Nephron progenitor cell (in vitro differentiated cells): ENCODE data around the gene FTSJ3.

Source experiments
- DNase-seq: peaks from one replicate; pipeline ENCODE4 v3.0.0; 2021
- H3K27ac Mint-ChIP-seq: 2 replicates; pipeline ENCODE4 v1.8.0; 2021; ENCODE audit warnings: mild to moderate bottlenecking, moderate library complexity, mixed read lengths
- H3K27me3 Mint-ChIP-seq: 2 replicates; pipeline ENCODE4 v1.8.0; 2021; ENCODE audit warnings: mild to moderate bottlenecking, low read depth, mixed read lengths; ENCODE audit not compliant: poor library complexity
- H3K36me3 Mint-ChIP-seq: 2 replicates; pipeline ENCODE4 v1.8.0; 2021; ENCODE audit warnings: low read depth, mixed read lengths
- H3K4me1 Mint-ChIP-seq: 2 replicates; pipeline ENCODE4 v1.8.0; 2021; ENCODE audit warnings: mixed read lengths
- H3K4me3 Mint-ChIP-seq: 2 replicates; pipeline ENCODE4 v1.8.0; 2021; ENCODE audit warnings: mild to moderate bottlenecking, moderate library complexity, mixed read lengths
- H3K9me3 Mint-ChIP-seq: 2 replicates; pipeline ENCODE4 v1.8.0; 2021; ENCODE audit warnings: mild to moderate bottlenecking, moderate library complexity, mixed read lengths
- TF ChIP-seq, protein P1 (sequence below): fragments of 200-600 bp; sonication (generic); IDR thresholded peaks from 2 replicates; pipeline ENCODE4 v1.5.0; 2021; ENCODE audit warnings: antibody characterized with exemption

Gene FTSJ3

DNA sequence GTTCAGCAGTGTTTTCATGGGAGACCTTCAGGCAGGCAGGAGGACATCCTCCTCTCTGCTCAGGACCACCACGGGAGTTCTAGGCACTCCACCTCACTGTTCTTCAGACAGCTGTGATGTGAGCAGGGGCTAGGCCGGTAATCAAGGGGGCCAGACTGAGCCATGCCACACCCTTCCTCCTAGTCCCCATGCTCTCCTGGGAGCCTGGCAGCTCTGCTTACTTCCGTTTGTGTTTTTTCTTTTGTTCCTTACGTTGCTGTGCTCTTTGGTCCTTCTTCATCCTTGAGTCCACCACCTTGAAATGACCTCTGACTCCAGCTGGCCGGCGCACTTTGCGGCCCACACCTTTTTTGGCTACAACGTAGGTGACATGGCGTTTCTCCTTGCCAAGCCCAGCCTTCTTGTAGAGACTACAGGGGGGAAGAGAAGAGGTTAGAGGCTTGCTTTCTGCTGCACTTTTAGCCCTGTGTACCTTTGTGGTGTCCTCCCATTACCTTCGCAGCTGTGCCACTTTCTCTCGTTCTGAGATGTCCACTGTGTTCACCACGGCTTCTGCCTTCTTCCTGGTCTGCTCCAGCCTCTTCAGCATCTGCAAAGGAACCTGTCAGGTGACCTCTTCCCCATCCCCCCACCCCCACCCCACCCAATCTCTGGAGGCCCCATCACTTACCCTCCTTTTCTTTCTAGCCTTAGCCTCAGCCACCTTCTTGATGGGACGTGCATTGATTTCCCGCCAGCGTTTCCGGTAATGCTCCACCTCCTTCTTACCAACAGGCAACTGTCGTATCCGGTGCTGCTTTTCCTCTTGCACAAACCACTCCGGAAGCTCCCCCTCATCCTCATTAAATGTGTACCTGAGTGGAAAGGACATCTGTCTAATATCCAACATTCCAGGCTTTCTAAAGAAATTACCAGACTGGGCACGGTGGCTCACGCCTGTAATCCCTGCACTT lies 7.6 kb downstream of the FTSJ3 start:
- Mint-ChIP-seq H3K27me3 (no peaks in the 10 kb centered on the region), H3K4me3 (no peak overlapping the region), H3K9me3 (no peaks in the 10 kb centered on the region), H3K4me1 (peaks cover 8% of the 10 kb centered on the region), H3K36me3 (peaks cover 92% of the 10 kb centered on the region), H3K27ac (peak overlapping the region; percentile 87)
- DNase-seq: no peak
- TF ChIP-seq, protein P1, sequence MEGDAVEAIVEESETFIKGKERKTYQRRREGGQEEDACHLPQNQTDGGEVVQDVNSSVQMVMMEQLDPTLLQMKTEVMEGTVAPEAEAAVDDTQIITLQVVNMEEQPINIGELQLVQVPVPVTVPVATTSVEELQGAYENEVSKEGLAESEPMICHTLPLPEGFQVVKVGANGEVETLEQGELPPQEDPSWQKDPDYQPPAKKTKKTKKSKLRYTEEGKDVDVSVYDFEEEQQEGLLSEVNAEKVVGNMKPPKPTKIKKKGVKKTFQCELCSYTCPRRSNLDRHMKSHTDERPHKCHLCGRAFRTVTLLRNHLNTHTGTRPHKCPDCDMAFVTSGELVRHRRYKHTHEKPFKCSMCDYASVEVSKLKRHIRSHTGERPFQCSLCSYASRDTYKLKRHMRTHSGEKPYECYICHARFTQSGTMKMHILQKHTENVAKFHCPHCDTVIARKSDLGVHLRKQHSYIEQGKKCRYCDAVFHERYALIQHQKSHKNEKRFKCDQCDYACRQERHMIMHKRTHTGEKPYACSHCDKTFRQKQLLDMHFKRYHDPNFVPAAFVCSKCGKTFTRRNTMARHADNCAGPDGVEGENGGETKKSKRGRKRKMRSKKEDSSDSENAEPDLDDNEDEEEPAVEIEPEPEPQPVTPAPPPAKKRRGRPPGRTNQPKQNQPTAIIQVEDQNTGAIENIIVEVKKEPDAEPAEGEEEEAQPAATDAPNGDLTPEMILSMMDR: no peak

DNA sequence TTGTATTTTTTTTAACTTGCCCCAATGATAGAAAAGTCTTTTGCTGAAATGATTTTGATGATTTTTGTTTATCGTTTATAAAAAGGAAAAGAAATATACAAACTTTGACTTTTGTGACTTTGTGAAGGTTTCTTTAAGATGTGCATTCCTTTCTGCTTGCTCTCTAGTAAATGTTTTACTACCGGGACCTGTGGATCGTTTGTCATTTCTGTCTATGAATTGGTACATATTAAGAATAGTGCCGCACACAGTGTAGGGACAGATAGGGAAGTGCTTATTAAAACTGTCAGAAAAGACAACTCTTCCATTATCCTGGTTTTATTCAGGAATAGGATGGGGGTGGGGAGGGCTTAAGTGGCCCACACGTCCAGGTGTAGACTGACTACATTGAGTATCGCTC lies 8.3 kb downstream of the FTSJ3 start:
- DNase-seq: no peak
- Mint-ChIP-seq H3K9me3 (no peaks in the 10 kb centered on the region), H3K4me1 (peaks cover 7% of the 10 kb centered on the region), H3K36me3 (peaks cover 92% of the 10 kb centered on the region), H3K27me3 (no peaks in the 10 kb centered on the region), H3K27ac (no peak overlapping the region), H3K4me3 (no peak overlapping the region)
- TF ChIP-seq, protein P1: no peak

DNA sequence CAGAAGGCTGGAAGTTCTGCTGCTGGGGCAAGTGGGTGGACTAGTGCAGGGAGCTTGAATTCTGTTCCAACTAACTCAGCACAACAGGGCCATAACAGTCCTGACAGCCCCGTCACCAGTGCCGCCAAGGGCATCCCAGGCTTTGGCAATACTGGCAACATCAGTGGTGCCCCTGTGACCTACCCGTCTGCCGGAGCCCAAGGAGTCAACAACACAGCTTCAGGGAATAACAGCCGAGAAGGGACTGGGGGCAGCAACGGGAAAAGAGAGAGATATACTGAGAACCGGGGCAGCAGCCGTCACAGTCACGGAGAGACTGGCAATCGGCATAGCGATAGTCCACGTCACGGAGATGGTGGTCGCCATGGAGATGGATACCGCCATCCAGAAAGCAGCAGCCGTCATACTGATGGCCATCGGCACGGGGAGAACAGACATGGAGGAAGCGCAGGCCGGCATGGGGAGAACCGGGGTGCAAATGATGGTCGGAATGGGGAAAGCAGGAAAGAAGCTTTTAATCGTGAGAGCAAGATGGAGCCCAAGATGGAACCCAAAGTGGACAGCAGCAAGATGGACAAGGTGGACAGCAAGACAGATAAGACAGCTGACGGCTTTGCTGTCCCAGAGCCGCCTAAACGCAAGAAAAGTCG lies 9.6 kb downstream of the FTSJ3 start:
- TF ChIP-seq, protein P1: no peak
- H3K27me3 Mint-ChIP-seq: no peaks in the 10 kb centered on the region
- H3K4me3 Mint-ChIP-seq: no peak overlapping the region
- DNase-seq: no peak
- peaks cover 94% of the 10 kb centered on the region for H3K36me3 Mint-ChIP-seq
- peak overlapping the region; percentile 63 for H3K27ac Mint-ChIP-seq
- H3K9me3 Mint-ChIP-seq: no peaks in the 10 kb centered on the region
- H3K4me1 Mint-ChIP-seq: no peaks in the 10 kb centered on the region

DNA sequence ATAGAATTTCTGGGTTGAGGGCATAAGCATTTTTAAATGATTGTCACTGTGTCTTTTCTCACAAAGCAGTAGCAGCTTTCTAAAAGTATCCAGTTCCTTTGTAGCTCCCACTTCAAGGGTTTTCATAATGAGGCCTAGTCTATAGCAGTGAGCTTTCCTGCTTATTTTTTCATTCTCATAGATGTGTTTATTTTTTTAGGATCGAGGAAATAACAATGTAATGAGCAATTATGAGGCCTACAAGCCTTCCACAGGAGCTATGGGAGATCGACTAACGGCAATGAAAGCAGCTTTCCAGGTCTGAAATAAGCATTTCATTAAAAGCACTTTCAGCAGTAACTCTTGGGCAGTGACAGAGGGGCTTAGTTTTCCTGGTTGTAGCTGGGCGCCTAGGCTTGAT lies 10.8 kb downstream of the FTSJ3 start:
- DNase-seq: no peak
- Mint-ChIP-seq H3K27me3 (no peaks in the 10 kb centered on the region), H3K27ac (no peak overlapping the region), H3K4me3 (no peak overlapping the region), H3K9me3 (no peaks in the 10 kb centered on the region), H3K36me3 (peaks cover 92% of the 10 kb centered on the region), H3K4me1 (no peaks in the 10 kb centered on the region)
- TF ChIP-seq, protein P1: no peak

DNA sequence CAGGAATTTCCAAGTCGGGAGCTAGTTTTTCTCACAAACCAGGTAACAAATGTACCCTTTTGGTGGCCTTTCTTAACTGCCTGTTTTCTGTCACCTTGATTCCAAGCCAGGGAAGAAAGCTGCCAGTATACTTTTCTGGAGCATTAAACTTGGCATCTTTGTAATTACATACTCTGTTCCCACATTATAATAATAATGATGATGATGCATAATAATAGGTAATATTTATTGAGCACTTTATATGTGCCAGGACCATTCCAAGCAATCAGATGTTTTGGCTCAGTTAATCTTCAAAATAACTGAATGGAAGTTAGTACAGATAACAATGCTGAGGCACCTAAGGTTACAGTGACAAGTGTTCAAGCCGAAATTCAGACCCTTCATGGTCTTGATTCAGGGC lies 11.3 kb downstream of the FTSJ3 start:
- H3K36me3 Mint-ChIP-seq: peaks cover 93% of the 10 kb centered on the region
- H3K4me3 Mint-ChIP-seq: no peak overlapping the region
- no peak overlapping the region for H3K27ac Mint-ChIP-seq
- no peak for DNase-seq
- H3K27me3 Mint-ChIP-seq: no peaks in the 10 kb centered on the region
- no peaks in the 10 kb centered on the region for H3K4me1 Mint-ChIP-seq
- no peaks in the 10 kb centered on the region for H3K9me3 Mint-ChIP-seq
- TF ChIP-seq, protein P1: no peak
